Liver (tissue), 9 donors: Measurements from ENCODE around the gene SNRPA1. TPM values are rescaled to one million over a fixed set of nuclear protein-coding genes. Genes with fewer than 3 reads are reported as not detected.

Experiments used
- DNase-seq: peaks from one replicate; pipeline ENCODE4 v3.0.0-alpha.2; 2017; ENCODE audit warnings: low spot score
- H3K27ac ChIP-seq, 2 donors: one replicate each; pipeline ENCODE4 v1.7.0; 2013; ENCODE audit warnings: inconsistent platforms in 2 of 2, low read length in 2 of 2, control low read depth in 1 of 2, low read depth in 1 of 2, mild to moderate bottlenecking in 1 of 2
- H3K27me3 ChIP-seq, 4 donors: one replicate each; pipeline versions ENCODE4 v1.6.1 to v1.7.0; 2013; ENCODE audit warnings: low read length in 3 of 4, inconsistent platforms in 1 of 4, mild to moderate bottlenecking in 1 of 4, moderate library complexity in 1 of 4; ENCODE audit not compliant: control insufficient read depth in 4 of 4, insufficient read depth in 4 of 4
- H3K36me3 ChIP-seq, 4 donors: one replicate each; pipeline versions ENCODE4 v1.6.1 to v1.7.0; 2013; ENCODE audit warnings: low read length in 3 of 4, mild to moderate bottlenecking in 3 of 4, low read depth in 1 of 4, moderate library complexity in 1 of 4; ENCODE audit not compliant: control insufficient read depth in 4 of 4, insufficient read depth in 3 of 4
- H3K4me1 ChIP-seq, 4 donors: one replicate each; pipeline versions ENCODE4 v1.6.1 to v1.7.0; 2013; ENCODE audit warnings: low read length in 3 of 4, mild to moderate bottlenecking in 3 of 4, moderate library complexity in 1 of 4; ENCODE audit not compliant: control insufficient read depth in 4 of 4, insufficient read depth in 4 of 4
- H3K4me3 ChIP-seq, 3 donors: one replicate each; pipeline versions ENCODE4 v1.6.1 to v1.7.0; 2013; ENCODE audit warnings: low read length in 3 of 3, control low read depth in 1 of 3, low read depth in 1 of 3, mild to moderate bottlenecking in 1 of 3
- H3K9ac ChIP-seq, 2 donors: one replicate each; pipeline ENCODE4 v1.7.0; 2013; ENCODE audit warnings: low read length in 2 of 2, mild to moderate bottlenecking in 2 of 2, moderate library complexity in 2 of 2, control low read depth in 1 of 2, low read depth in 1 of 2
- H3K9me3 ChIP-seq, 4 donors: one replicate each; pipeline versions ENCODE4 v1.6.1 to v1.7.0; 2013; ENCODE audit warnings: low read length in 3 of 4; ENCODE audit not compliant: control insufficient read depth in 4 of 4
- ATF3 ChIP-seq: IDR thresholded peaks from 2 replicates; pipeline ENCODE4 v1.6.1; 2016; ENCODE audit warnings: antibody characterized with exemption
- FOXA1 ChIP-seq: IDR thresholded peaks from 2 replicates; pipeline ENCODE4 v1.6.1; 2016; ENCODE audit warnings: antibody characterized with exemption
- FOXA2 ChIP-seq: IDR thresholded peaks from 2 replicates; pipeline ENCODE4 v1.6.1; 2016; ENCODE audit warnings: antibody characterized with exemption
- GABPA ChIP-seq, 2 donors: IDR thresholded peaks in 1 of 2; conservative IDR thresholded peaks in 1 of 2; 2 replicates each; pipeline ENCODE4 v1.6.1; 2016; ENCODE audit warnings: antibody characterized with exemption in 2 of 2, mild to moderate bottlenecking in 1 of 2, moderate library complexity in 1 of 2
- HNF4A ChIP-seq, 2 donors: conservative IDR thresholded peaks; 2 replicates each; pipeline ENCODE4 v1.6.1; 2016; ENCODE audit warnings: antibody characterized with exemption in 2 of 2, mild to moderate bottlenecking in 2 of 2
- HNF4G ChIP-seq: IDR thresholded peaks from 2 replicates; pipeline ENCODE4 v1.6.1; 2016; ENCODE audit warnings: antibody characterized with exemption
- JUND ChIP-seq, 2 donors: IDR thresholded peaks; 2 replicates each; pipeline ENCODE4 v1.6.1; 2016; ENCODE audit warnings: antibody characterized with exemption in 2 of 2
- MAX ChIP-seq: IDR thresholded peaks from 2 replicates; pipeline ENCODE4 v1.6.1; 2016; ENCODE audit warnings: antibody characterized with exemption
- RAD21 ChIP-seq, 2 donors: IDR thresholded peaks; 2 replicates each; pipeline ENCODE4 v1.6.1; 2016; ENCODE audit warnings: antibody characterized with exemption in 2 of 2, mild to moderate bottlenecking in 2 of 2
- REST ChIP-seq: IDR thresholded peaks from 2 replicates; pipeline ENCODE4 v1.6.1; 2016; ENCODE audit warnings: antibody characterized with exemption, mild to moderate bottlenecking
- RXRA ChIP-seq, 2 donors: IDR thresholded peaks; 2 replicates each; pipeline ENCODE4 v1.6.1; 2017 to 2018; ENCODE audit warnings: antibody characterized with exemption in 2 of 2, mild to moderate bottlenecking in 1 of 2
- SP1 ChIP-seq: IDR thresholded peaks from 2 replicates; pipeline ENCODE4 v1.6.1; 2018; ENCODE audit warnings: antibody characterized with exemption, mild to moderate bottlenecking
- TAF1 ChIP-seq: conservative IDR thresholded peaks from 2 replicates; pipeline ENCODE4 v1.6.1; 2016; ENCODE audit warnings: antibody characterized with exemption, mild to moderate bottlenecking
- YY1 ChIP-seq: IDR thresholded peaks from 2 replicates; pipeline ENCODE4 v1.6.1; 2016; ENCODE audit warnings: antibody characterized with exemption, mild to moderate bottlenecking
- WGBS: extraction: QIAGEN DNeasy Blood & Tissue Kit; methylation state at CpG from one replicate; pipeline ENCODE4 v1.1.7; 2013; 5-methylcytosine and 5-hydroxymethylcytosine counted together
- polyA plus RNA-seq, 2 donors: library from polyadenylated mRNA; stranded (reverse) in 1 of 2; unstranded in 1 of 2; fragments of 200-250 nt in 1 of 2; fragments of >200 nt in 1 of 2; fragmentation: Nextera tagmentation in 1 of 2; extraction: Ambion mirVana in 1 of 2; gene quantifications; one replicate each; pipeline versions ENCODE4 v1.2.1 to v1.2.3, GENCODE V29; 2013 to 2015
- total RNA-seq, 2 donors: library from RNA; depleted of rRNA; stranded (reverse); fragments of >200 nt; gene quantifications; one replicate each; pipeline ENCODE4 v1.2.3, GENCODE V29; 2014
- donor health status: healthy.
- donor health status: healthy.
- donor health status: healthy.
- donor health status: healthy.
- donor health status: healthy.

SNRPA1 gene
- total and polyA plus RNA-seq, 4 donors = 12.7 to 31.7 (median 18.0) TPM

- Histone ChIP-seq H3K9ac (no peak overlapping the region), H3K36me3 (peaks cover 19 to 76% (median 54%) of the 10 kb centered on the region in 4 donors), H3K9me3 (no peaks in the 10 kb centered on the region), H3K27me3 (no peaks in the 10 kb centered on the region), H3K4me1 (peaks cover 0 to 13% (median 5%) of the 10 kb centered on the region in 4 donors), H3K27ac (no peak overlapping the region), H3K4me3 (no peak overlapping the region)
- no peak for DNase-seq
- WGBS = 76% methylated on average over 21 of the region's 21 CpGs
- no peak for TF ChIP-seq ATF3
- no peak for TF ChIP-seq HNF4A (conservative IDR thresholded peaks at IDR 0.05)
- TF ChIP-seq FOXA2 = no peak
- peak in 1 of 2 donors; percentile 12 for TF ChIP-seq RAD21 (IDR thresholded peaks at IDR 0.05)
- TF ChIP-seq GABPA (IDR thresholded peaks at IDR 0.05 in 1 of 2, conservative IDR thresholded peaks at IDR 0.05 in 1 of 2) = peak in 1 of 2 donors; percentile 24
- TF ChIP-seq FOXA1 = no peak
Measured at GRCh38 chr15:101320501-101321052, 25.5 kb upstream of the SNRPA1 start.

GRCh38 chr15:101318839-101319238 lies 23.8 kb upstream of the SNRPA1 start:
- H3K36me3 ChIP-seq = peaks cover 28 to 90% (median 57%) of the 10 kb centered on the region in 4 donors
- TF ChIP-seq REST (no peak), HNF4G (no peak), JUND (IDR thresholded peaks at IDR 0.05) (no peak), MAX (no peak), RXRA (IDR thresholded peaks at IDR 0.05) (no peak), FOXA2 (no peak), YY1 (no peak), HNF4A (conservative IDR thresholded peaks at IDR 0.05) (no peak), ATF3 (no peak), TAF1 (no peak), GABPA (IDR thresholded peaks at IDR 0.05 in 1 of 2, conservative IDR thresholded peaks at IDR 0.05 in 1 of 2) (no peak), SP1 (no peak)

More at GRCh38 chr15:101318839-101319238, 23.8 kb upstream of the SNRPA1 start:
- no peak overlapping the region for H3K27ac ChIP-seq
- H3K27me3 ChIP-seq = no peaks in the 10 kb centered on the region
- no peak overlapping the region for H3K4me3 ChIP-seq
- DNase-seq = no peak
- H3K9ac ChIP-seq = no peak overlapping the region
- H3K4me1 ChIP-seq = no peaks in the 10 kb centered on the region
- H3K9me3 ChIP-seq = no peaks in the 10 kb centered on the region
- WGBS = 79% methylated on average over 7 of the region's 7 CpGs
